Ramos (cell line): ENCODE results near the gene CRTAP.
"Not testable (repeated sequence)": the region's sequence is repeated elsewhere in the genome, so short reads cannot be mapped to it uniquely, and the experiment has no call there.

Experiments used
- in situ Hi-C: fragments of 300-500 bp; cut with MboI; formaldehyde crosslinking; loops from one replicate; pipeline ENCODE4 v1.14.3; 2022; ENCODE audit warnings: low sequenced_read_pairs; ENCODE audit not compliant: unreplicated experiment

Gene CRTAP

DNA sequence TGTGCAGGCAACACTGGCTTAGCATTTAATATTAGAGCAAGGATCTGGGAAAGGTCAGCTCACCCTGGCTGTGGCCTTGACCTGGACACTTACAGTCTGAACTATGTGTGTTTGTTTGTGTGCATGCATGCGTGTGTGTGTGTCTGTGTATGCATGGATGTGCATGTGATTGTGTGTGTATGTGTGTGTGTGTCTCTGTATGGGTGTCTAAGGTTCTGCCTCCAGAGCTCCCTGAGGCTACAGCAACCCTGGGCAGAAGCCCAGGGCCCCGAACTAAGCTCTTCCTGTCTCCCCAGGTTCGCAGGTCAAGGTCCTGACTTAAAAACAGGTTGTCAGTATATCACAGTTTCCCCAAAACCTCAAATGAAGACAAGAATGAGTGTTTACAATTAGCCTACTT, 53.5 kb downstream of the CRTAP start:
- in situ Hi-C loops: no loop called here

DNA sequence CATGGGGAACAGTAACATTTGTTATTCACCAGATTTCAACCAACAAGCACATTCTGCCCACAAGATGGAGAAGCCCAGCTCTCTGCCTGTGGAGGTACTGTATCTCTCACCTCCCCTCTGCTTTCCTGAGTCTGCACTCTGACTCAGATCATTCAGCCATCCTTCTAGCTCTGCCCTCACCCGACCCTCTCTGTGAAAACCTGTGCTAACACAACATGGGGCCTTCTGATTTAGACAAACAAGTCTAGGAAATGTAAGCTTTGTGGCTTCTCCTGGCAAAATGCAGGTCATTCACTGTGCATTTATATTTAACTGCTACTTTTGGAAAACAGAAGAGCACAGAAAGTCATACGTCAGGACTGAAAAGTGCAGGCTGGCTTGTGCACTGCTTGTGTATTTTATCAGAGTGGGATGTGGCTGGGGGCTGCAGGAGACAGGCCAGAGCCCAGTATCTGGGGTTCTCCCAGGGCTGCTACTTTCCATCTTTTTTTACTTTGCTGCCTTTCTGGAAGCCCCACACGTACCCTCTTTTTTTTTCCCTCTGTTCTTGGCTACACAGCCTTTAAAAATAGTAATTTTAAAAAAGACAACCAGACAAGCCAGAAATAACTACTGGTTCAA, 54.0 kb downstream of the CRTAP start:
- in situ Hi-C loops: no loop called here

DNA sequence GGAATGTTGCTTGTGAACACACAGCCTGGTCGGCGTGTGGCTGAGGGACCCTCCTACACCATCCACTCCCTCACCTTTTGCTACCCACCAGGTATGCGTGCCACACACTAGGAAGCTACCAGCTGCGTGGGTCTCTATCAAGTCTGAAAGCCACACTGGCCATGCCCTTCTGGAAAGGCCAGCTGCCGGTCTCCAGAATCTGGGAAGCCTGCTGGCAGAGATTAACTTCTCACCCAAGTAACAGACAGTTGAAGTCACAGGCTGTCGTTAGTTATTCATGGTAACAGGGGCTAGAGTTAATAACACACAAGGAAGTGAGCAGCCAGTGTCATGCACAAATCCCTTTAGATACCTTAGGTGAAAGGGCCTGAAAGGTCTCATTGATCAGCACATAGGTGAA, 56.7 kb downstream of the CRTAP start:
- in situ Hi-C loops: no loop called here

DNA sequence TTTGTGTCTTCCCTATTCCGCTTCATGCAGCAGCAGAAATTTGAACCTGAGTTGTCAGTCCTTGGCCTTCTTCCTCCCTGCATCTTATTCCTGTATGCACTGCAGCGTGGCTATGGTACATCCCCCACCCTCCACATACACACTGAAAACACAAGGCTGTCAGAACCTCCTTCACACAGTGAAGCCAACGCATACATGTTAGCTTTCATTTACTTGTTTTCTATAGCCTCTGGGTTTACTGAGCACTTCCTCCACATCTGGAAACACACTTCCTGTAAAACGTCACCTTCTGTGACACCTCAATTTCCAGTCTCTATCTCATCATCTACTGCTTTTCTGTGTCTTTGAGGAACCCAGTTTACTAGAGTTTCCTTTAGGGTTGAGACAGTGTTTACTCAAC, 57.8 kb downstream of the CRTAP start:
- in situ Hi-C loops: no loop called here

DNA sequence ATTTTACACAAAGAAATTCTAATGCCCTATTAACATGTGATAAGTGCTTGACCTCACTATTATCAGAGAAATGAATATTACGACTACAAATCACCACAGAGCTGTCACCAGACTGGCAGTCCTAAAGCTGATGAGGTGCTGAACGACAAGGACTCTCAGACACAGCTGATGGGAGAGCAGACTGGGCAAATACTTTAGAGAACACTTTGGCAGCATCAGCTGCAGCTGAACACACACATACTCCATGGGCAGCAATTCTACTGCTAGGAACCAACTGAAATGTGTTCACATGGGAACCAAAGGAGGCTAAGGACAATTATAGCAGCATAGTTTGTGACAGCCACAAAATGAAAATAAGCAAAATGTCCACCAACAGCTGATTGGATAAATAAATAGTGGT, 59.3 kb downstream of the CRTAP start:
- in situ Hi-C loops: no loop called here

DNA sequence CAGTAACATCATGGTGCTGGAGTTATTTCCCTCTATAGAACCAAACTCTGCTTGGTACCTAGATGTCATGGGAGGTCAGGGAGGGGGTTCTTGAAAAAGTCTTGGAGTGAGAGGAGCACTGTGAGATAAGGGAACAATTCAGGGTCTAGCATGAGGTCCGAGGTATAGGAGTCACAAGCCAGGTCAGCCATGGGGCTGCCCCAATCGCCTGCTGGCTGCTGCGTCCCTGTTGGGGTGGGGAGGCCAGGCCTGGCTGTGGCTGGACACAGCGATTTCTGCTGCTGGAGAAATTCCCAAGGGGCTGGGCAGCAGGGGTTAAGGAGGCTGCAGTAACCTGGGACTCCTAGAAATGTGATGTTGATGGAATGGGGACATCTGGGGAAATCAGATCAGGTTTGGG, 59.9 kb downstream of the CRTAP start:
- in situ Hi-C loops: no loop called here

DNA sequence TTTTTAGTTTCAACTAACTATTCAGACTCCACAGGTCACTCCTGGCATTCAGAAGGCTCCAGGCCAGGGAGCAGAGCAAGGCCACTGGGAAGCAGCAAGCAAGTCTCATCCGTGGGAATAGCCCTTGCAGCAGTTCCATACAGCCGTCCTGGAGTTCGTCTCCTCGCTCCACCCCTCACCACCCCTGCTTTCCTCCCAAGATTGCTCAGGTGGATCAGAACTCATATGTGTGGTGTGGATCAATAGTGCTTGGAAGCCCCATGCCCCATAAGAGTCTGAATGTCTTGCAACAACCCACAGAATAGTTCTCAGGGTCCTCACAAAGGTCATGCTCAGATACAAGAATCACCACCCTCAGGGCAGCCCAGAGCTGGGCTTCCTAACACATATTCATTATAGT, 60.3 kb downstream of the CRTAP start:
- in situ Hi-C loops: no loop called here

DNA sequence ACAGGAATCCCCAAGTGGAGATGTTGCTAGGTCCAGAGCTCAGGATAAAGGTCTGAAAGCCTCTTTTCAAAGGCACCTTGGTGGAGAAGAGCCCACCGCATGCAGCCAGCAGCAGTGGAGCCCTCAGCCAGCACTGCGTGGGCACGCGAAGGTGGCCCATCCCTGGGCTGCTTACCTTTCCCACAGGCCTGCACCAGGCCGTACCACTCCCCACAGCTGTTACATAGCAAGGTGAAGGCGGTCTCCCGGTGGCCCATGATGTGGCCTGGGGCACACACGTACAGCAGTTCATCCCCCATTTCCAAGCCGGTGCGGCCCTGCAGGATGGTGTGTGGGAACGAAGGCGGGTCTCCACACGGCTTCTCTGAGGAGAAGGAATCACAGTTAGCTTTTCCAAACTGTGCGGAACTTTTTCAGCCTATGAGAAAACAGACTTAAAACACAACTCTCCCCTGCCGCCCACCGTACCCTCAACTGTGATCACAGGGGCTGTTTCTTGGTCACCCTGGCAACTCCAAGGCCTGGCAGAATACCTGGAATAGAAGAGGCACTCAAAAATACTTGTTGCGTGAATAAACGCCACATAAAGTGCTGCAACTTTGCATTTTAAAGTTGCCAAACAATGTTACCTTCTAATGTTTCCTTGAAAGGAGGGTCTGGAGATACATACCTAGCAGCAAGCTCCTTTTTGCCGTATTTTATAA, 61.0 kb downstream of the CRTAP start:
- in situ Hi-C loops: no loop called here

DNA sequence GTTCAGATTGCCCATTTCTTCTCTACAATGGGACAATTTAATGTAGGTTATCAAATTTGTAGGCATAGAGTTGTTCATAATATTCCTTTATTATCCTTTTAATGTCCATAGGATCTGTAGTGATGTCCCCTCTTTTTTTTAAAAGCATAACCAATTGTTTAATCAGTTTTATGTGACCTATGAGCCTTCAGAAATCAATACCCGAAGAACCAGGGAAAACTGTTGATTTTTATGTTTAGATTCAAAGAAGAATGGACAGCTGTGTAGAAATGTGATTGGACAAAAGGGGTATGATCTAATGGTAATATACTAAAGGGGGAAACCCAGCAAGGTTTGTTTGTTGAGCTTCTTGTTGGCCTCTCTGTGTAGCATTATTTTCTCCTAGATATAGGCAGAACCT, 65.3 kb downstream of the CRTAP start:
- in situ Hi-C loops: no loop called here

DNA sequence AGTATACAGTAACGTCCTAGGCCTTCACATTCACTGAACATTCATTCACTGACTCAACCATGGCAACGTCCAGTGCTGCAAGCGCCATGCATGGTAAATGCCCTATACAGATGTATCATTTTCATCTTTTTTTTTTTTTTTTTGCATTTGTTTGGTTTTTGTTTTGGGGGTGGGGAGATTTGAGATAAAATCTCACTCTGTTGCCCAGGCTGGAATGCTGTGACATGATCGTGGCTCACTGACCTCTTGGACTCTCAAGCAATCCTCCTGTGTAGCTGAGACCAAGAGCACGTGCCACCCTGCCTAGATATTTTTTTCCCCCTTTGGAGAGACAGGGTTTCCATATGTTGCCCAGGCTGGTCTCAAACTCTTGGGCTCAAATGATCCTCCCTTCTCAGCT, 67.4 kb downstream of the CRTAP start:
- in situ Hi-C loops: no loop called here

DNA sequence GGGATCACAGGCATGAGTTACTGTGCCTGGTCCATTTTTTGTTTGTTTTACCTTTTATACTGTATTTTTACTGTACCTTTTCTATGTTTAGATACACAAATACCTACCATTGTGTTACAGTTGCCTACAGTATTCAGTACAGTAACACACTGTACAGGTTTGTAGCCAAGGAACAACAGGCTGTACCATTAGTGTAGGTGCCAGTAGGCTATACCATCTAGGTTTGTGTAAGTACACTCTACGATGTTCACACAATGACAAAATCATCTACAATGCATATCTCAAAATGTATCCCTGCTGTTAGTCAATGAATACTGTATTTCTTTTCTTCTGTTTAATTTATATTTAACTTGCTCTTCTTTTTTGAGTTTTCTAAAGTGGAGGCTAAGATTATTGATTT, 67.8 kb downstream of the CRTAP start:
- in situ Hi-C loops: not testable (repeated sequence)

DNA sequence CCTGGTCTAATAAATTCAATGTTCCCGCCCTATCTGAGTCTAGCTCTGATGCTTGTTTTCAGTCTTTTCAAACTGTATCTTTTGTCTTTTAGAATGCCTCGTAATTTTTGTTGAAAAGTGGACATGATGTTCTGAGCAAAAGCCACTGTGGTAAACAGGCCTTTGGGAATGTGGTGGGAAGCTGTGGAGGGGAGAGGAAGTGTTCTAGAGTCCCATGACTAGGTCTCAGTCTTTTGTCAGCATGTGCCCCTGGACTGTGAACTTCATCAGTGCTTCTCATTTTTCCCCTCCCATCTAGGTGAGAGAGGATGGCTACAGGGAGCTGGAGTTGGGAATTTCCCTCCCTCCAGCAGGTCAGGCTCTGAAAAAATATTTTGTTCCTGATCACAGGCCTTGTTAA, 71.0 kb downstream of the CRTAP start:
- in situ Hi-C loops: no loop called here

DNA sequence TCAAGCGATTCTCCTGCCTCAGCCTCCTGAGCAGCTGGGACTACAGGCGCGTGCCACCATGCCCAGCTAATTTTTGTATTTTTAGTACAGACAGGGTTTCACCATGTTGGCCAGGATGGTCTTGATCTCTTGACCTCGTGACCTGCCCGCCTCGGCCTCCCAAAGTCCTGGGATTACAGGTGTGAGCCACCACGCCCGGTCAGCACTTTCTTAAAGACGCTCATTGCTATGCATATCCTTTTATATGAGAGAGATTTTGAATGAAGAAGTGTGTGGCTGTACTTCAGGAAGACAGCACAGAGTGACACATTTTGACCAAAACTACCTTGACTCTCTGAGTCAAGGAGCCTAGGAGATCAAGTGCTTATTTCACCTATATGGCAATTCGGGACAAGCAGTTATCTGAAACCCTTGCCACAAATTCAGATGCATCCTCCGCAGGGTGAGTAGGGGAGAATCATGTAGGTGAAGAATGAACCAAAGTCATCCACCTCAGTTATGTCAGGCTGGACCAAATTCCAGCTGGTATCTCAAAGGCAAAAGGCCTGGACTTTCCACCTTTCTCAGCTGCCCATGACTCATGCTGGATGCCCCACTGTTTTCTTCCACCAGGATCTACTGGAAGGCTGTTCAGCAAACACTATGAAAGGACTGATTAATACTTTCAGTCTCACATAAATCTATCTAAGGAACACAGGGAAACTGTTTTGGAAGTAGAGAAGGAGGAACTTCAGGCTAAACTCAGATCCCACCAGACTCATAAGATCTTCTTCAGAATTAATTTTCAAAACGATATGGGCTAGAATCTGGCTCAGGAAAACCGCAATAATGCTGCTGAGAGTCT, 72.9 kb downstream of the CRTAP start:
- in situ Hi-C loops: no loop called here

DNA sequence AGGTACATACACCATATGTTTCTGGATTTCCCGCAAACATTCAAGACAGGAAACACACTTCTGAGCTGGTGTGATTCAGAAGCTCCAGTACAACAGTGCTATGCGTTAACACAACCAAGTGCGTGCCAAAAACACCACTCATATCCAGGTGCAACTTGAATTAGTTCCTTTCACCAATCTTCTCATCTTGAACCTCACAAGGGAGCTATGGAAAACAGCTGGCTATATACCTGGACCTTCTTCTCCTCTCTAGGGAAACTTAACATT, 73.5 kb downstream of the CRTAP start:
- in situ Hi-C loops: no loop called here

DNA sequence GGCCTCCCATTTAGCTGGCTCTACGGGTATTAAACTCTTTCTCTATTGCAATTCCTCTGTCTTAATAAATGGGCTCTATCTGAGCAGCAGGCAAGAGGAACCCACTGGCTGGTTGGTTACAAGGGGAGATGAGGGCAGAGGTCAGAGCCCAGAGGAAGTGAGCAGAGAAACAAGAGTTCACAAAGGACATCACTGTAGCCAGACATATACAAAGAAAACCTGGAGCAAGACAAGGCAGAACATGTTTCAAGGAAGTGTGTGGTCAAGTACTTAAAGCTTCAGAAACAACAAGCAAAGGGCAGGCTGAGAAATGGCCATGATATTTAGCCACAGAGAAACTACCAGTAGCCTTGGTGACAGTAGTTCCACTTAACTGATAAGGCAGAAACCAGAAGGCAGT, 80.5 kb downstream of the CRTAP start:
- in situ Hi-C loops: no loop called here

DNA sequence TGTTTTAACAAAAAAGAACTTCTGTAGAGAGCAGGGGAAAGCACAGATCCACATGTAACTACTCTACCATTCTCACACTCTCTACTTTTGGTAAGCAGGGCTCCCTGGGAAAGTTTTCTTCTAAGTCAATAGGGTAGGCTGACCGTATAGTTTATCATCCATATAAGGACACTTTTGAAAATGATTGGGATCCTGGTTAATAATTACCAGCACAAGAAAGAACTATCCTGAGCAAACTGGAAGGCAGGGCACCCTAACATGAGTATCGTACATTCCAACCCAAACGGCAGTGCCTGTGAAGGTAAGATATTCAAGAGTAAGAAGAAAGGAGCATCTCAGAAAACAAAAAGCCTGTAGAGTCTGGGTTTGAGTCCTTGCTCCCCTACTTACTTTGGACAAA, 82.7 kb downstream of the CRTAP start:
- in situ Hi-C loops: no loop called here
